K562 (cell line): Measurements from ENCODE around the gene NAP1L4. TPM values are rescaled to one million over a fixed set of nuclear protein-coding genes. Genes with fewer than 3 reads are reported as not detected.

Source experiments
- CBFB ChIP-seq: sonication (generic); formaldehyde crosslinking; IDR thresholded peaks from 2 replicates; pipeline ENCODE4 v1.4.0; 2020; ENCODE audit warnings: mild to moderate bottlenecking, missing genetic modification reagents
- FOXA3 ChIP-seq, 2 experiments: fragments of 450-650 bp in 1 of 2; sonication (generic) in 1 of 2; formaldehyde crosslinking; IDR thresholded peaks in 1 of 2; conservative IDR thresholded peaks in 1 of 2; 2 replicates each; pipeline versions ENCODE4 v1.4.0 to v1.8.0; 2020 to 2022; ENCODE audit warnings: mild to moderate bottlenecking in 2 of 2, missing genetic modification reagents in 1 of 2
- FOXJ3 ChIP-seq: sonication (generic); formaldehyde crosslinking; IDR thresholded peaks from 2 replicates; pipeline ENCODE4 v1.4.0; 2020; ENCODE audit warnings: mild to moderate bottlenecking, missing genetic modification reagents
- GTF2F1 ChIP-seq: IDR thresholded peaks from 2 replicates; pipeline ENCODE4 v1.6.1; 2011; ENCODE audit warnings: low read depth, low read length, improper control_type of control experiment
- HDAC2 ChIP-seq: fragments of 450-650 bp; IDR thresholded peaks from 2 replicates; pipeline ENCODE4 v1.6.1; 2016; ENCODE audit warnings: mild to moderate bottlenecking
- HDGF ChIP-seq: fragments of 450-650 bp; IDR thresholded peaks from 2 replicates; pipeline ENCODE4 v1.6.1; 2016
- HNRNPL ChIP-seq: fragments of 200-400 bp; formaldehyde crosslinking; IDR thresholded peaks from 2 replicates; pipeline ENCODE4 v1.6.1; 2017; ENCODE audit warnings: low read depth, mild to moderate bottlenecking, low read length
- MCM5 ChIP-seq: fragments of 450-650 bp; IDR thresholded peaks from 2 replicates; pipeline ENCODE4 v1.6.1; 2016; ENCODE audit warnings: low read depth
- MYNN ChIP-seq, 2 experiments: sonication (generic); formaldehyde crosslinking in 1 of 2; IDR thresholded peaks; 2 replicates each; pipeline versions ENCODE4 v1.5.0 to v1.6.1; 2016 to 2020; ENCODE audit warnings: antibody characterized with exemption in 1 of 2, missing genetic modification reagents in 1 of 2
- RAD51 ChIP-seq: fragments of 450-650 bp; IDR thresholded peaks from 2 replicates; pipeline ENCODE4 v1.7.1; 2016; ENCODE audit warnings: low read depth, mild to moderate bottlenecking, borderline replicate concordance
- RCOR1 ChIP-seq, 2 experiments: IDR thresholded peaks; 2 replicates each; pipeline ENCODE4 v1.6.1; 2012; ENCODE audit warnings: low read depth in 2 of 2, low read length in 2 of 2, borderline replicate concordance in 1 of 2, improper control_type of control experiment in 1 of 2
- XRCC3 ChIP-seq: fragments of 450-650 bp; IDR thresholded peaks from 2 replicates; pipeline ENCODE4 v1.6.1; 2017; ENCODE audit warnings: mild to moderate bottlenecking, moderate library complexity
- ZC3H11A ChIP-seq: IDR thresholded peaks from 2 replicates; pipeline ENCODE4 v1.6.1; 2012; ENCODE audit warnings: low read depth, low read length, improper control_type of control experiment
- ZC3H8 ChIP-seq: fragments of 450-650 bp; IDR thresholded peaks from 2 replicates; pipeline ENCODE4 v1.6.1; 2017
- ZNF184 ChIP-seq: sonication (generic); formaldehyde crosslinking; IDR thresholded peaks from 2 replicates; pipeline ENCODE4 v1.5.0; 2020; ENCODE audit warnings: missing genetic modification reagents
- ZNF224 ChIP-seq: sonication (generic); formaldehyde crosslinking; IDR thresholded peaks from 2 replicates; pipeline ENCODE4 v1.8.0; 2022; ENCODE audit warnings: mild to moderate bottlenecking, missing genetic modification reagents
- polyA plus RNA-seq, 8 experiments: library from polyadenylated mRNA; depleted of rRNA in 4 of 8; stranded (reverse) in 5 of 8; unstranded in 3 of 8; fragments of >200 nt; fragmentation: Nextera tagmentation in 2 of 8; fragmentation: Illumina TruSeq in 1 of 8; extraction: Ambion mirVana in 2 of 8; extraction: Trizol in 1 of 8; gene quantifications; 2 replicates each; pipeline versions ENCODE4 v1.2.1 to v1.2.3, GENCODE V29; 2011 to 2014; ENCODE audit warnings: inconsistent platforms in 1 of 8, missing spikeins in 1 of 8
- total RNA-seq, 7 experiments: library from RNA; depleted of rRNA in 6 of 7; stranded (reverse); fragments of >200 nt in 6 of 7; fragmentation: Illumina TruSeq in 2 of 7; extraction: Trizol in 2 of 7; gene quantifications; 2 replicates each; pipeline versions ENCODE4 v1.2.1 to v1.2.3, GENCODE V29; 2011 to 2021; ENCODE audit warnings: low replicate concordance in 1 of 7
- TF ChIP-seq, protein P1 (sequence below): fragments of 250-450 bp; sonication (Bioruptor Pico); IDR thresholded peaks from 2 replicates; pipeline ENCODE4 v1.8.0; 2022; ENCODE audit warnings: inconsistent platforms
- TF ChIP-seq, protein P2 (sequence below): sonication (generic); formaldehyde crosslinking; IDR thresholded peaks from 2 replicates; pipeline ENCODE4 v1.8.1; 2022; ENCODE audit warnings: missing genetic modification reagents
- TF ChIP-seq, protein P3 (sequence below): fragments of 250-450 bp; sonication (Bioruptor Pico); IDR thresholded peaks from 2 replicates; pipeline ENCODE4 v1.8.0; 2021; ENCODE audit warnings: moderate library complexity, mild to moderate bottlenecking, inconsistent platforms
- TF ChIP-seq, protein P4 (sequence below): fragments of 250-450 bp; sonication (Bioruptor Pico); IDR thresholded peaks from 2 replicates; pipeline ENCODE4 v1.4.0; 2020; ENCODE audit warnings: mild to moderate bottlenecking, moderate library complexity

The NAP1L4 gene
- total and polyA plus RNA-seq, 9 of the 15 experiments (the other 6 are each of a cell fraction or from before 2014, with no cell fraction given): 34.1 to 237 (median 179) TPM

DNA sequence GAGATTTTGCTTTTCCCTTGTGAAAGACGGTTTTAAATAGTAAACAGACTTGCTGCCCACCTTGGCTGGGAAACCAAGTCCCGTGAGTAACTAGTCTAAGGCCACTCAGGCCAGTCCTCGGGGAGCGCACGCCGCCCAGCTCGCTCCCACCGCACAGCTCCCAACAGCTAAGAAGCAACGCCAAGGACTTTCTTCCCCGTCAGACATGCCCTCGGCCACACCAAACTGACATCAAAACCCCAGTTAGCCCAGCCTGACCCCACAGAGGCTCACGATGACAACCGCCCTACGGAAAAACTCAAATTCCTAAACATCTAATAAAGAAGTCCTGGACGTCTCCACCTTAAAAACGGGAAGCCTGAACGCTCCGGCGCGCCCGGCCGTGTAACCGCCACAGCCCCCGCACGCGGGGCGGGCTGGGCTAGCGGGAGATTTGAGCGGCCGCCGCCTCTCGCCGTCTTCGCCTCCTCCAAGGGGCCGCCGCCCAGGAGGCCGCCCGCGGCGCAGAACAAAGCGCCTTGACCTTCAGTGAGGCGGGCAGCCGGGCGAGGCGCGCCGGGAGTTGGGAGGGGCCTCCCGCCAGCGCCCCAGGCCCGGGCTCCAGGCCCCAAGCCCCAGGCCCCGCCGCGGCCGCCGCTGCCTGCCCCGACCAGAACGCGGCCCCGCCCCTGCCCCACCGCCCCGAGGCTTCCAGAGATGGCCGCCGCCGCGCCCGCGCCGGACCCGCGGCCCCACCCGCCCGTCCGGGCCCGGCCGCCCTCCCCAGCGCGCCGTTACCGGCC, 486 bp downstream of the NAP1L4 start (continued):
- TF ChIP-seq, protein P1, sequence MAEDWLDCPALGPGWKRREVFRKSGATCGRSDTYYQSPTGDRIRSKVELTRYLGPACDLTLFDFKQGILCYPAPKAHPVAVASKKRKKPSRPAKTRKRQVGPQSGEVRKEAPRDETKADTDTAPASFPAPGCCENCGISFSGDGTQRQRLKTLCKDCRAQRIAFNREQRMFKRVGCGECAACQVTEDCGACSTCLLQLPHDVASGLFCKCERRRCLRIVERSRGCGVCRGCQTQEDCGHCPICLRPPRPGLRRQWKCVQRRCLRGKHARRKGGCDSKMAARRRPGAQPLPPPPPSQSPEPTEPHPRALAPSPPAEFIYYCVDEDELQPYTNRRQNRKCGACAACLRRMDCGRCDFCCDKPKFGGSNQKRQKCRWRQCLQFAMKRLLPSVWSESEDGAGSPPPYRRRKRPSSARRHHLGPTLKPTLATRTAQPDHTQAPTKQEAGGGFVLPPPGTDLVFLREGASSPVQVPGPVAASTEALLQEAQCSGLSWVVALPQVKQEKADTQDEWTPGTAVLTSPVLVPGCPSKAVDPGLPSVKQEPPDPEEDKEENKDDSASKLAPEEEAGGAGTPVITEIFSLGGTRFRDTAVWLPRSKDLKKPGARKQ: no peak
- TF ChIP-seq, protein P2, sequence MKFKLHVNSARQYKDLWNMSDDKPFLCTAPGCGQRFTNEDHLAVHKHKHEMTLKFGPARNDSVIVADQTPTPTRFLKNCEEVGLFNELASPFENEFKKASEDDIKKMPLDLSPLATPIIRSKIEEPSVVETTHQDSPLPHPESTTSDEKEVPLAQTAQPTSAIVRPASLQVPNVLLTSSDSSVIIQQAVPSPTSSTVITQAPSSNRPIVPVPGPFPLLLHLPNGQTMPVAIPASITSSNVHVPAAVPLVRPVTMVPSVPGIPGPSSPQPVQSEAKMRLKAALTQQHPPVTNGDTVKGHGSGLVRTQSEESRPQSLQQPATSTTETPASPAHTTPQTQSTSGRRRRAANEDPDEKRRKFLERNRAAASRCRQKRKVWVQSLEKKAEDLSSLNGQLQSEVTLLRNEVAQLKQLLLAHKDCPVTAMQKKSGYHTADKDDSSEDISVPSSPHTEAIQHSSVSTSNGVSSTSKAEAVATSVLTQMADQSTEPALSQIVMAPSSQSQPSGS (CRISPR knock-in tag): no peak
- TF ChIP-seq HNRNPL (no peak), HDGF (no peak), CBFB (CRISPR knock-in tag) (no peak), RCOR1 (IDR thresholded peaks at IDR 0.05; ENCODE audit: borderline replicate concordance in 1 of 2, low read depth in 2 of 2, low read length in 2 of 2) (no peak), ZC3H8 (no peak), HDAC2 (no peak), ZNF184 (no peak), MYNN (IDR thresholded peaks at IDR 0.05) (no peak), MYNN (CRISPR knock-in tag; IDR thresholded peaks at IDR 0.05) (no peak), ZNF224 (no peak), XRCC3 (no peak), FOXJ3 (CRISPR knock-in tag) (no peak), ZC3H11A (no peak), FOXA3 (CRISPR knock-in tag; conservative IDR thresholded peaks at IDR 0.05 in 1 of 2, IDR thresholded peaks at IDR 0.05 in 1 of 2) (no peak), GTF2F1 (no peak), RAD51 (no peak), MCM5 (no peak)
- TF ChIP-seq, protein P3, sequence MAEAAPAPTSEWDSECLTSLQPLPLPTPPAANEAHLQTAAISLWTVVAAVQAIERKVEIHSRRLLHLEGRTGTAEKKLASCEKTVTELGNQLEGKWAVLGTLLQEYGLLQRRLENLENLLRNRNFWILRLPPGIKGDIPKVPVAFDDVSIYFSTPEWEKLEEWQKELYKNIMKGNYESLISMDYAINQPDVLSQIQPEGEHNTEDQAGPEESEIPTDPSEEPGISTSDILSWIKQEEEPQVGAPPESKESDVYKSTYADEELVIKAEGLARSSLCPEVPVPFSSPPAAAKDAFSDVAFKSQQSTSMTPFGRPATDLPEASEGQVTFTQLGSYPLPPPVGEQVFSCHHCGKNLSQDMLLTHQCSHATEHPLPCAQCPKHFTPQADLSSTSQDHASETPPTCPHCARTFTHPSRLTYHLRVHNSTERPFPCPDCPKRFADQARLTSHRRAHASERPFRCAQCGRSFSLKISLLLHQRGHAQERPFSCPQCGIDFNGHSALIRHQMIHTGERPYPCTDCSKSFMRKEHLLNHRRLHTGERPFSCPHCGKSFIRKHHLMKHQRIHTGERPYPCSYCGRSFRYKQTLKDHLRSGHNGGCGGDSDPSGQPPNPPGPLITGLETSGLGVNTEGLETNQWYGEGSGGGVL (CRISPR knock-in tag): no peak
- TF ChIP-seq, protein P4, sequence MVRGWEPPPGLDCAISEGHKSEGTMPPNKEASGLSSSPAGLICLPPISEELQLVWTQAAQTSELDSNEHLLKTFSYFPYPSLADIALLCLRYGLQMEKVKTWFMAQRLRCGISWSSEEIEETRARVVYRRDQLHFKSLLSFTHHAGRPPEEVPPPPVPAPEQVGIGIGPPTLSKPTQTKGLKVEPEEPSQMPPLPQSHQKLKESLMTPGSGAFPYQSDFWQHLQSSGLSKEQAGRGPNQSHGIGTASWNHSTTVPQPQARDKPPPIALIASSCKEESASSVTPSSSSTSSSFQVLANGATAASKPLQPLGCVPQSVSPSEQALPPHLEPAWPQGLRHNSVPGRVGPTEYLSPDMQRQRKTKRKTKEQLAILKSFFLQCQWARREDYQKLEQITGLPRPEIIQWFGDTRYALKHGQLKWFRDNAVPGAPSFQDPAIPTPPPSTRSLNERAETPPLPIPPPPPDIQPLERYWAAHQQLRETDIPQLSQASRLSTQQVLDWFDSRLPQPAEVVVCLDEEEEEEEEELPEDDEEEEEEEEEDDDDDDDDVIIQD (CRISPR knock-in tag): no peak
